ENCODE data around the gene SLC6A4. TPM values are rescaled to one million over a fixed set of nuclear protein-coding genes. Genes with fewer than 3 reads are reported as not detected.

Gene SLC6A4
- total RNA-seq, 1 experiment from 2014 or later: 0.30 TPM

- Histone ChIP-seq H3K79me2 (ENCODE audit: insufficient read depth, low read length) (no peaks in the 10 kb centered on the region), H3K36me3 (ENCODE audit: control insufficient read depth in 1 of 2, insufficient read depth in 2 of 2, low read length in 2 of 2) (no peaks in the 10 kb centered on the region), H2AFZ (ENCODE audit: low read depth, low read length, poor library complexity, severe bottlenecking) (no peak overlapping the region), H3K9me2 (ENCODE audit: insufficient read depth) (no peaks in the 10 kb centered on the region), H3K9me3 (ENCODE audit: control insufficient read depth in 1 of 2, insufficient read depth in 1 of 2, low read depth in 1 of 2, low read length in 2 of 2) (no peaks in the 10 kb centered on the region), H3K4me2 (ENCODE audit: low read length) (no peak overlapping the region), H4K20me1 (ENCODE audit: insufficient read depth) (no peaks in the 10 kb centered on the region), H3K4me3 (replicated peaks in 1 of 2; ENCODE audit: low read depth in 1 of 2, low read length in 2 of 2) (no peak overlapping the region), H3K27me3 (ENCODE audit: insufficient read depth, low read length) (no peaks in the 10 kb centered on the region), H3K9ac (ENCODE audit: low read length) (no peak overlapping the region), H3K4me1 (ENCODE audit: control insufficient read depth in 1 of 2, insufficient read depth in 2 of 2, low read length in 2 of 2) (no peaks in the 10 kb centered on the region), H3K27ac (ENCODE audit: low read depth, low read length) (no peak overlapping the region)
- intact Hi-C loops (cut with micrococcal nuclease): no loop called here
- BruUV-seq (replicated peaks): no TSS peak
- TF ChIP-seq POLR2AphosphoS5 (IDR thresholded peaks at IDR 0.05; ENCODE audit: low read depth, low read length) (no peak), MAX (IDR thresholded peaks at IDR 0.05) (no peak)
- ATAC-seq (no peak), DNase-seq (ENCODE audit: low read depth, low spot score) (no peak)
- POLR2A ChIA-PET: no interaction called here
- CTCF ChIA-PET: no interaction called here
- RAD21 ChIA-PET (ENCODE audit: low non-redundant PET in 1 of 2, low total read pairs in 2 of 2, uncharacterized antibody in 2 of 2, unreplicated experiment in 2 of 2): no interaction called here
Measured at GRCh38 chr17:30208214-30208613, 27.3 kb downstream of the SLC6A4 start.

- no peaks in the 10 kb centered on the region for H3K9me3 ChIP-seq (ENCODE audit: control insufficient read depth in 1 of 2, insufficient read depth in 1 of 2, low read depth in 1 of 2, low read length in 2 of 2)
- H3K4me2 ChIP-seq (ENCODE audit: low read length): no peak overlapping the region
- no peaks in the 10 kb centered on the region for H3K79me2 ChIP-seq (ENCODE audit: insufficient read depth, low read length)
- ChIA-PET POLR2A (no interaction called here), CTCF (no interaction called here), RAD21 (ENCODE audit: low non-redundant PET in 1 of 2, low total read pairs in 2 of 2, uncharacterized antibody in 2 of 2, unreplicated experiment in 2 of 2) (no interaction called here)
- intact Hi-C loops (cut with micrococcal nuclease): no loop called here
- ATAC-seq (no peak), DNase-seq (ENCODE audit: low read depth, low spot score) (no peak)
- no peak overlapping the region for H3K4me3 ChIP-seq (replicated peaks in 1 of 2; ENCODE audit: low read depth in 1 of 2, low read length in 2 of 2)
- BruUV-seq (replicated peaks): no TSS peak
- no peak overlapping the region for H3K27ac ChIP-seq (ENCODE audit: low read depth, low read length)
- no peaks in the 10 kb centered on the region for H3K4me1 ChIP-seq (ENCODE audit: control insufficient read depth in 1 of 2, insufficient read depth in 2 of 2, low read length in 2 of 2)
- H3K27me3 ChIP-seq (ENCODE audit: insufficient read depth, low read length): no peaks in the 10 kb centered on the region
- H4K20me1 ChIP-seq (ENCODE audit: insufficient read depth): no peaks in the 10 kb centered on the region
- no peaks in the 10 kb centered on the region for H3K36me3 ChIP-seq (ENCODE audit: control insufficient read depth in 1 of 2, insufficient read depth in 2 of 2, low read length in 2 of 2)
- no peaks in the 10 kb centered on the region for H3K9me2 ChIP-seq (ENCODE audit: insufficient read depth)
- no peak overlapping the region for H3K9ac ChIP-seq (ENCODE audit: low read length)
- H2AFZ ChIP-seq (ENCODE audit: low read depth, low read length, poor library complexity, severe bottlenecking): no peak overlapping the region
- TF ChIP-seq FOSL1 (IDR thresholded peaks at IDR 0.05; ENCODE audit: low read depth): no peak
- no peak for TF ChIP-seq ELF1 (IDR thresholded peaks at IDR 0.05; ENCODE audit: borderline replicate concordance, low read depth)
- no peak for TF ChIP-seq POLR2A (IDR thresholded peaks at IDR 0.05; ENCODE audit: borderline replicate concordance, extremely low read depth, insufficient read depth, insufficient read length)
- TF ChIP-seq CTCF (IDR thresholded peaks at IDR 0.05 in 2 of 3, conservative IDR thresholded peaks at IDR 0.05 in 1 of 3; ENCODE audit: borderline replicate concordance in 1 of 3, insufficient read depth in 1 of 3, low read depth in 2 of 3, low read length in 2 of 3): no peak
- TF ChIP-seq SRF (IDR thresholded peaks at IDR 0.05; ENCODE audit: low read depth): no peak
- TF ChIP-seq CBX3 (IDR thresholded peaks at IDR 0.05; ENCODE audit: low read depth): no peak
- no peak for TF ChIP-seq EZH2 (IDR thresholded peaks at IDR 0.05)
- TF ChIP-seq SP1 (IDR thresholded peaks at IDR 0.05; ENCODE audit: low read depth): no peak
- TF ChIP-seq EGR1 (IDR thresholded peaks at IDR 0.05; ENCODE audit: low read depth): no peak
- no peak for TF ChIP-seq TCF7L2 (IDR thresholded peaks at IDR 0.05; ENCODE audit: borderline replicate concordance, extremely low read depth, insufficient read depth, insufficient read length)
- TF ChIP-seq ZFX (IDR thresholded peaks at IDR 0.05): no peak
- no peak for TF ChIP-seq CEBPB (IDR thresholded peaks at IDR 0.05; ENCODE audit: low read depth)
- no peak for TF ChIP-seq ZNF274 (IDR thresholded peaks at IDR 0.05; ENCODE audit: low read depth, low read length)
- TF ChIP-seq ATF3 (IDR thresholded peaks at IDR 0.05): no peak
- TF ChIP-seq REST (IDR thresholded peaks at IDR 0.05; ENCODE audit: low read depth): no peak
- no peak for TF ChIP-seq YY1 (IDR thresholded peaks at IDR 0.05; ENCODE audit: extremely low read depth, insufficient replicate concordance, low read depth, low read length)
Measured at GRCh38 chr17:30207655-30208054, 27.8 kb downstream of the SLC6A4 start.
